ENCODE results near the gene ZBTB25.

DNA sequence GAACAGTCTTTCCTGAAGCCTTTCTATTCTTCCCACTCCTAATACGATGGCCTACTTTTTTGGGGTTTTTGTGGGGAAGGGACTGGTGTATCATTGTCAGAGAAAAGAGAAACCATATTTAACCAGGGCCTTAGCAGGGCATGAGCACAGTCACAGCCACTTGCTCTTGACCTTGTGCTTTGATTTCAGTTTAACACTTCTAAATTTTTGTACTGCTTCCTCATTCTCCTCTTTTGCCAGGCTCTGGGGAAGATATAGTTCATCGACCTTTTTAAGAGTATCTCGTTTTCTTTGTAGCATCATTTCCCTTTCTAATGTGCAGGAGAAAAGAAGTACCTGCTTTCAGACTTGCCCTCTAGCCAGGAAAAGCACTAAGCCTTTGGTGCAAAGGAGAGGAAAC, 3.1 kb upstream of the ZBTB25 start:
- TF ChIP-seq, protein P1, sequence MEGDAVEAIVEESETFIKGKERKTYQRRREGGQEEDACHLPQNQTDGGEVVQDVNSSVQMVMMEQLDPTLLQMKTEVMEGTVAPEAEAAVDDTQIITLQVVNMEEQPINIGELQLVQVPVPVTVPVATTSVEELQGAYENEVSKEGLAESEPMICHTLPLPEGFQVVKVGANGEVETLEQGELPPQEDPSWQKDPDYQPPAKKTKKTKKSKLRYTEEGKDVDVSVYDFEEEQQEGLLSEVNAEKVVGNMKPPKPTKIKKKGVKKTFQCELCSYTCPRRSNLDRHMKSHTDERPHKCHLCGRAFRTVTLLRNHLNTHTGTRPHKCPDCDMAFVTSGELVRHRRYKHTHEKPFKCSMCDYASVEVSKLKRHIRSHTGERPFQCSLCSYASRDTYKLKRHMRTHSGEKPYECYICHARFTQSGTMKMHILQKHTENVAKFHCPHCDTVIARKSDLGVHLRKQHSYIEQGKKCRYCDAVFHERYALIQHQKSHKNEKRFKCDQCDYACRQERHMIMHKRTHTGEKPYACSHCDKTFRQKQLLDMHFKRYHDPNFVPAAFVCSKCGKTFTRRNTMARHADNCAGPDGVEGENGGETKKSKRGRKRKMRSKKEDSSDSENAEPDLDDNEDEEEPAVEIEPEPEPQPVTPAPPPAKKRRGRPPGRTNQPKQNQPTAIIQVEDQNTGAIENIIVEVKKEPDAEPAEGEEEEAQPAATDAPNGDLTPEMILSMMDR (IDR thresholded peaks at IDR 0.05; ENCODE audit: insufficient read depth, low read depth, low read length) = no peak
- no peak for TF ChIP-seq EZH2 (IDR thresholded peaks at IDR 0.05; ENCODE audit: insufficient read depth, low read length)

All from astrocyte (in vitro differentiated cells and primary cell).